ENCODE measurements around the gene NKTR. TPM values are rescaled to one million over a fixed set of nuclear protein-coding genes. Genes with fewer than 3 reads are reported as not detected.

Gene NKTR
- total and polyA plus RNA-seq, 9 of the 15 experiments (the other 6 are each of a cell fraction or from before 2014, with no cell fraction given), result 19.7 to 123 (median 92.6) TPM

DNA sequence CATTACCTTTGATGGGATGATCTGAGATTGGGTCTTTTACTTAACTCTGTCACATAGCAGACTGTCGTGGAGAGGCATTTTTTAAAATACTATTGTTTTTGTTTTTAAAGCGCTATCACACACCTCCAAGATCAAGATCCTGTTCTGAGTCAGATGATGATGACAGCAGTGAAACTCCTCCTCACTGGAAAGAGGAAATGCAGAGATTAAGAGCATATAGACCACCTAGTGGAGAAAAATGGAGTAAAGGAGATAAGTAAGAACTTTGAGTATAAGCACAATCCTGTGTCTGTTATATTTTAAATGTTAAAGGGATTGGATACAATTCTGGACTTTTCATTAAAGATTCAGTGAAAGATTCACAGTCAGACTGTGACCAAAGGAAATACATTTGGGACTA, 34.6 kb downstream of the NKTR start (continued):
- TF ChIP-seq THAP12 (CRISPR knock-in tag; IDR thresholded peaks at IDR 0.05) (no peak), ELF1 (tag; IDR thresholded peaks at IDR 0.05) (peak; percentile 34; the same call in 1 of the 2 replicates), NFIX (CRISPR knock-in tag; IDR thresholded peaks at IDR 0.05; ENCODE audit: low read depth) (no peak), ETV1 (tag; conservative IDR thresholded peaks at IDR 0.05; ENCODE audit: low read depth) (0 out of 2 replicates have a peak, but pooled peaks have one; percentile 32), MAFK (IDR thresholded peaks at IDR 0.05; ENCODE audit: low read length) (peak; percentile 39; the same call in 1 of the 2 replicates), JUND (IDR thresholded peaks at IDR 0.05; ENCODE audit: borderline replicate concordance, low read depth, low read length) (peak; percentile 91), JUND (tag; IDR thresholded peaks at IDR 0.05; ENCODE audit: borderline replicate concordance, low read depth, low read length) (peak; percentile 87; the same call in 2 of the 3 replicates), MAFF (IDR thresholded peaks at IDR 0.05; ENCODE audit: low read length) (peak; percentile 24; the same call in 1 of the 2 replicates), PHF8 (IDR thresholded peaks at IDR 0.05; ENCODE audit: borderline replicate concordance, low read length) (no peak), SMARCE1 (IDR thresholded peaks at IDR 0.05) (peak; percentile 85; the same call in 1 of the 2 replicates), MED1 (CRISPR knock-in tag; IDR thresholded peaks at IDR 0.05; ENCODE audit: borderline replicate concordance) (no peak), HDAC3 (IDR thresholded peaks at IDR 0.05; ENCODE audit: borderline replicate concordance, partially characterized antibody) (peak; percentile 27)
- TF ChIP-seq, protein P1, sequence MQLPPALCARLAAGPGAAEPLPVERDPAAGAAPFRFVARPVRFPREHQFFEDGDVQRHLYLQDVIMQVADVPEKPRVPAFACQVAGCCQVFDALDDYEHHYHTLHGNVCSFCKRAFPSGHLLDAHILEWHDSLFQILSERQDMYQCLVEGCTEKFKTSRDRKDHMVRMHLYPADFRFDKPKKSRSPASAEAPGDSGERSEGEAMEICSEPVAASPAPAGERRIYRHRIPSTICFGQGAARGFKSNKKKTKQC (CRISPR knock-in tag; IDR thresholded peaks at IDR 0.05), result no peak
- TF ChIP-seq, protein P2, sequence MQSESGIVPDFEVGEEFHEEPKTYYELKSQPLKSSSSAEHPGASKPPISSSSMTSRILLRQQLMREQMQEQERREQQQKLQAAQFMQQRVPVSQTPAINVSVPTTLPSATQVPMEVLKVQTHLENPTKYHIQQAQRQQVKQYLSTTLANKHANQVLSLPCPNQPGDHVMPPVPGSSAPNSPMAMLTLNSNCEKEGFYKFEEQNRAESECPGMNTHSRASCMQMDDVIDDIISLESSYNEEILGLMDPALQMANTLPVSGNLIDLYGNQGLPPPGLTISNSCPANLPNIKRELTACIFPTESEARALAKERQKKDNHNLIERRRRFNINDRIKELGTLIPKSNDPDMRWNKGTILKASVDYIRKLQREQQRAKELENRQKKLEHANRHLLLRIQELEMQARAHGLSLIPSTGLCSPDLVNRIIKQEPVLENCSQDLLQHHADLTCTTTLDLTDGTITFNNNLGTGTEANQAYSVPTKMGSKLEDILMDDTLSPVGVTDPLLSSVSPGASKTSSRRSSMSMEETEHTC (IDR thresholded peaks at IDR 0.05), result peak; percentile 37; the same call in 1 of the 2 replicates
- TF ChIP-seq, protein P3, sequence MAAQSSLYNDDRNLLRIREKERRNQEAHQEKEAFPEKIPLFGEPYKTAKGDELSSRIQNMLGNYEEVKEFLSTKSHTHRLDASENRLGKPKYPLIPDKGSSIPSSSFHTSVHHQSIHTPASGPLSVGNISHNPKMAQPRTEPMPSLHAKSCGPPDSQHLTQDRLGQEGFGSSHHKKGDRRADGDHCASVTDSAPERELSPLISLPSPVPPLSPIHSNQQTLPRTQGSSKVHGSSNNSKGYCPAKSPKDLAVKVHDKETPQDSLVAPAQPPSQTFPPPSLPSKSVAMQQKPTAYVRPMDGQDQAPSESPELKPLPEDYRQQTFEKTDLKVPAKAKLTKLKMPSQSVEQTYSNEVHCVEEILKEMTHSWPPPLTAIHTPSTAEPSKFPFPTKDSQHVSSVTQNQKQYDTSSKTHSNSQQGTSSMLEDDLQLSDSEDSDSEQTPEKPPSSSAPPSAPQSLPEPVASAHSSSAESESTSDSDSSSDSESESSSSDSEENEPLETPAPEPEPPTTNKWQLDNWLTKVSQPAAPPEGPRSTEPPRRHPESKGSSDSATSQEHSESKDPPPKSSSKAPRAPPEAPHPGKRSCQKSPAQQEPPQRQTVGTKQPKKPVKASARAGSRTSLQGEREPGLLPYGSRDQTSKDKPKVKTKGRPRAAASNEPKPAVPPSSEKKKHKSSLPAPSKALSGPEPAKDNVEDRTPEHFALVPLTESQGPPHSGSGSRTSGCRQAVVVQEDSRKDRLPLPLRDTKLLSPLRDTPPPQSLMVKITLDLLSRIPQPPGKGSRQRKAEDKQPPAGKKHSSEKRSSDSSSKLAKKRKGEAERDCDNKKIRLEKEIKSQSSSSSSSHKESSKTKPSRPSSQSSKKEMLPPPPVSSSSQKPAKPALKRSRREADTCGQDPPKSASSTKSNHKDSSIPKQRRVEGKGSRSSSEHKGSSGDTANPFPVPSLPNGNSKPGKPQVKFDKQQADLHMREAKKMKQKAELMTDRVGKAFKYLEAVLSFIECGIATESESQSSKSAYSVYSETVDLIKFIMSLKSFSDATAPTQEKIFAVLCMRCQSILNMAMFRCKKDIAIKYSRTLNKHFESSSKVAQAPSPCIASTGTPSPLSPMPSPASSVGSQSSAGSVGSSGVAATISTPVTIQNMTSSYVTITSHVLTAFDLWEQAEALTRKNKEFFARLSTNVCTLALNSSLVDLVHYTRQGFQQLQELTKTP (IDR thresholded peaks at IDR 0.05; ENCODE audit: low read depth in 1 of 2, partially characterized antibody in 2 of 2), result peak in 1 of 2 experiments; percentile 50

Measured in K562 (cell line).